AG04450 (cell line): ENCODE measurements around the gene AK4. TPM values are rescaled to one million over a fixed set of nuclear protein-coding genes. Genes with fewer than 3 reads are reported as not detected.

Experiments used
- CTCF ChIA-PET: fragments of 300-600, 350-600 bp; formaldehyde crosslinking; extraction: SDS; loops from one replicate; lab custom pipeline; 2022; ENCODE audit warnings: antibody characterized with exemption, inconsistent platforms; lab: Charles Lee
- POLR2A ChIA-PET: fragments of 350-600 bp; formaldehyde crosslinking; extraction: SDS; loops from one replicate; lab custom pipeline; 2021; ENCODE audit warnings: antibody characterized with exemption, inconsistent platforms; lab: Yijun Ruan, JAX
- DNase-seq: peaks from one replicate; pipeline ENCODE4 v3.0.0-alpha.2; 2011; ENCODE audit warnings: low read depth, low spot score
- H3K27ac ChIP-seq: one replicate; pipeline ENCODE4 v1.5.1; 2012; ENCODE audit warnings: low read depth, low read length, control low read depth
- H3K27me3 ChIP-seq: one replicate; pipeline ENCODE4 v1.6.0; 2012; ENCODE audit warnings: low read length; ENCODE audit not compliant: control insufficient read depth, insufficient read depth
- H3K4me3 ChIP-seq: 2 replicates; pipeline ENCODE4 v1.5.1; 2011; ENCODE audit warnings: mild to moderate bottlenecking, low read depth, low read length, control low read depth
- H3K9me3 ChIP-seq: 2 replicates; pipeline ENCODE4 v1.5.1; 2012; ENCODE audit warnings: low read length; ENCODE audit not compliant: control insufficient read depth, insufficient read depth
- polyA plus RNA-seq: library from polyadenylated mRNA; depleted of rRNA; stranded (reverse); fragments of >200 nt; gene quantifications from 2 replicates; pipeline ENCODE4 v1.2.3, GENCODE V29; 2011
- TF ChIP-seq, protein P1 (sequence below): IDR thresholded peaks from 2 replicates; pipeline ENCODE4 v1.5.1; 2011; ENCODE audit warnings: low read depth, low read length, control low read depth, inconsistent platforms

AK4 gene
- polyA plus RNA-seq, 1 experiment: 0.78 TPM

GRCh38 chr1:65254320-65255034 is 106.5 kb downstream of the AK4 start:
- ChIA-PET CTCF (interaction anchor here (0.5 to 1.6 kb wide), 4 partner anchors 18 to 1554 kb away, joined by 3 to 9 read pairs (median 6); no protein-coding TSS in a partner anchor), POLR2A (no interaction called here)
- H3K27ac ChIP-seq: no peak overlapping the region
- H3K9me3 ChIP-seq: no peaks in the 10 kb centered on the region
- H3K27me3 ChIP-seq: peaks cover 18% of the 10 kb centered on the region
- TF ChIP-seq, protein P1, sequence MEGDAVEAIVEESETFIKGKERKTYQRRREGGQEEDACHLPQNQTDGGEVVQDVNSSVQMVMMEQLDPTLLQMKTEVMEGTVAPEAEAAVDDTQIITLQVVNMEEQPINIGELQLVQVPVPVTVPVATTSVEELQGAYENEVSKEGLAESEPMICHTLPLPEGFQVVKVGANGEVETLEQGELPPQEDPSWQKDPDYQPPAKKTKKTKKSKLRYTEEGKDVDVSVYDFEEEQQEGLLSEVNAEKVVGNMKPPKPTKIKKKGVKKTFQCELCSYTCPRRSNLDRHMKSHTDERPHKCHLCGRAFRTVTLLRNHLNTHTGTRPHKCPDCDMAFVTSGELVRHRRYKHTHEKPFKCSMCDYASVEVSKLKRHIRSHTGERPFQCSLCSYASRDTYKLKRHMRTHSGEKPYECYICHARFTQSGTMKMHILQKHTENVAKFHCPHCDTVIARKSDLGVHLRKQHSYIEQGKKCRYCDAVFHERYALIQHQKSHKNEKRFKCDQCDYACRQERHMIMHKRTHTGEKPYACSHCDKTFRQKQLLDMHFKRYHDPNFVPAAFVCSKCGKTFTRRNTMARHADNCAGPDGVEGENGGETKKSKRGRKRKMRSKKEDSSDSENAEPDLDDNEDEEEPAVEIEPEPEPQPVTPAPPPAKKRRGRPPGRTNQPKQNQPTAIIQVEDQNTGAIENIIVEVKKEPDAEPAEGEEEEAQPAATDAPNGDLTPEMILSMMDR: peak; percentile 27; the same call in 1 of the 2 replicates
- no peak for DNase-seq
- H3K4me3 ChIP-seq: peak overlapping the region; percentile 55

- H3K27me3 ChIP-seq: peaks cover 18% of the 10 kb centered on the region
- DNase-seq: no peak
- H3K4me3 ChIP-seq: peak overlapping the region; percentile 55
- H3K9me3 ChIP-seq: no peaks in the 10 kb centered on the region
- no peak overlapping the region for H3K27ac ChIP-seq
- TF ChIP-seq, protein P1: no peak
- CTCF ChIA-PET: interaction anchor here (1.6 kb wide), 1 partner anchor 432 kb away, joined by 9 read pairs; no protein-coding TSS in a partner anchor
- POLR2A ChIA-PET: no interaction called here
Measured at GRCh38 chr1:65255035-65255655, 107.1 kb downstream of the AK4 start.

- ChIA-PET POLR2A (no interaction called here), CTCF (no interaction called here)
- peaks cover 18% of the 10 kb centered on the region for H3K27me3 ChIP-seq
- no peak overlapping the region for H3K27ac ChIP-seq
- H3K4me3 ChIP-seq: no peak overlapping the region
- TF ChIP-seq, protein P1: no peak
- DNase-seq: no peak
- H3K9me3 ChIP-seq: no peaks in the 10 kb centered on the region
Measured at GRCh38 chr1:65255656-65256050, 107.7 kb downstream of the AK4 start.

GRCh38 chr1:65256860-65257708 is 109.1 kb downstream of the AK4 start:
- DNase-seq: no peak
- Histone ChIP-seq H3K9me3 (no peaks in the 10 kb centered on the region), H3K27ac (no peak overlapping the region), H3K4me3 (no peak overlapping the region), H3K27me3 (peaks cover 18% of the 10 kb centered on the region)
- TF ChIP-seq, protein P1: no peak
- ChIA-PET CTCF (no interaction called here), POLR2A (no interaction called here)
